Measurements from ENCODE around the gene JARID2. TPM values are rescaled to one million over a fixed set of nuclear protein-coding genes. Genes with fewer than 3 reads are reported as not detected.

JARID2 gene
- total and polyA plus RNA-seq, 2 of the 4 experiments (the other 2 are of a cell fraction) = 9.6 to 12.9 TPM

GRCh38 chr6:15308435-15309213, 62.8 kb downstream of the JARID2 start:
- H2BK120ac ChIP-seq (ENCODE audit: low read depth, low read length) = no peak overlapping the region
- H3K36me3 ChIP-seq (ENCODE audit: control insufficient read depth, insufficient read depth, low read length) = no peaks in the 10 kb centered on the region
- WGBS, 2 experiments (ENCODE audit: extremely low coverage in 2 of 2, insufficient read length in 1 of 2) = 71% methylated on average over 1 of the region's 5 CpGs; no CpG with 5 or more reads in 1 of the 2 experiments
- H3K4me3 ChIP-seq (ENCODE audit: insufficient read depth, low read depth, low read length) = no peak overlapping the region
- H3K4me2 ChIP-seq (ENCODE audit: low read depth, low read length) = peak overlapping the region; percentile 26; the same call in 1 of the 2 replicates
- H4K5ac ChIP-seq (ENCODE audit: low read depth, low read length) = no peak overlapping the region
- H2BK20ac ChIP-seq (ENCODE audit: low read depth, low read length) = no peak overlapping the region
- peaks cover 13 to 85% of the 10 kb centered on the region in 2 experiments for H3K79me1 ChIP-seq (ENCODE audit: low read depth in 1 of 2, low read length in 2 of 2)
- H3K14ac ChIP-seq (replicated peaks; ENCODE audit: low read depth, low read length) = no peak overlapping the region
- intact Hi-C loops (cut with micrococcal nuclease) (no loop called here), dilution Hi-C loops (cut with HindIII; ENCODE audit: low sequenced_read_pairs, unreplicated experiment) (no loop called here), in situ Hi-C loops (cut with MboI; ENCODE audit: low sequenced_read_pairs) (no loop called here)
- no peak overlapping the region for H3K23ac ChIP-seq (ENCODE audit: low read depth, low read length)
- DNase-seq = peak; percentile 40
- no peak overlapping the region for H3K4ac ChIP-seq (ENCODE audit: low read depth, low read length)
- H3K27ac ChIP-seq (ENCODE audit: insufficient read depth, low read length) = no peak overlapping the region
- H3K4me1 ChIP-seq (ENCODE audit: control insufficient read depth, insufficient read depth, low read length) = peaks cover 27% of the 10 kb centered on the region
- H3K9me1 ChIP-seq (ENCODE audit: insufficient read depth, low read length) = peaks cover 21% of the 10 kb centered on the region
- no peak overlapping the region for H2AK9ac ChIP-seq (replicated peaks; ENCODE audit: low read depth, low read length, poor library complexity)
- TF ChIP-seq NFE2L2 (IDR thresholded peaks at IDR 0.05; ENCODE audit: low read depth, low read length) (no peak), RAD21 (IDR thresholded peaks at IDR 0.05; ENCODE audit: low read length) (no peak), SMC3 (IDR thresholded peaks at IDR 0.05; ENCODE audit: low read depth, low read length) (no peak), FOS (IDR thresholded peaks at IDR 0.05; ENCODE audit: low read depth, low read length) (no peak), POLR2A (IDR thresholded peaks at IDR 0.05; ENCODE audit: low read depth, low read length) (no peak), MAFK (IDR thresholded peaks at IDR 0.05; ENCODE audit: low read depth, low read length) (no peak), RFX5 (IDR thresholded peaks at IDR 0.05; ENCODE audit: low read depth, low read length) (no peak), MAZ (IDR thresholded peaks at IDR 0.05; ENCODE audit: borderline replicate concordance, low read depth, low read length) (no peak), CHD1 (IDR thresholded peaks at IDR 0.05; ENCODE audit: low read depth, low read length) (no peak), USF2 (IDR thresholded peaks at IDR 0.05; ENCODE audit: low read depth, low read length) (no peak), RCOR1 (IDR thresholded peaks at IDR 0.05; ENCODE audit: insufficient replicate concordance, low read length) (no peak), MXI1 (IDR thresholded peaks at IDR 0.05; ENCODE audit: borderline replicate concordance, low read depth, low read length) (no peak), CEBPB (IDR thresholded peaks at IDR 0.05; ENCODE audit: low read depth, low read length) (no peak), BHLHE40 (IDR thresholded peaks at IDR 0.05; ENCODE audit: low read depth, low read length) (no peak)
- TF ChIP-seq, protein P1, sequence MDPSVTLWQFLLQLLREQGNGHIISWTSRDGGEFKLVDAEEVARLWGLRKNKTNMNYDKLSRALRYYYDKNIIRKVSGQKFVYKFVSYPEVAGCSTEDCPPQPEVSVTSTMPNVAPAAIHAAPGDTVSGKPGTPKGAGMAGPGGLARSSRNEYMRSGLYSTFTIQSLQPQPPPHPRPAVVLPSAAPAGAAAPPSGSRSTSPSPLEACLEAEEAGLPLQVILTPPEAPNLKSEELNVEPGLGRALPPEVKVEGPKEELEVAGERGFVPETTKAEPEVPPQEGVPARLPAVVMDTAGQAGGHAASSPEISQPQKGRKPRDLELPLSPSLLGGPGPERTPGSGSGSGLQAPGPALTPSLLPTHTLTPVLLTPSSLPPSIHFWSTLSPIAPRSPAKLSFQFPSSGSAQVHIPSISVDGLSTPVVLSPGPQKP (IDR thresholded peaks at IDR 0.05; ENCODE audit: borderline replicate concordance, low read depth, low read length) = no peak
- TF ChIP-seq, protein P2, sequence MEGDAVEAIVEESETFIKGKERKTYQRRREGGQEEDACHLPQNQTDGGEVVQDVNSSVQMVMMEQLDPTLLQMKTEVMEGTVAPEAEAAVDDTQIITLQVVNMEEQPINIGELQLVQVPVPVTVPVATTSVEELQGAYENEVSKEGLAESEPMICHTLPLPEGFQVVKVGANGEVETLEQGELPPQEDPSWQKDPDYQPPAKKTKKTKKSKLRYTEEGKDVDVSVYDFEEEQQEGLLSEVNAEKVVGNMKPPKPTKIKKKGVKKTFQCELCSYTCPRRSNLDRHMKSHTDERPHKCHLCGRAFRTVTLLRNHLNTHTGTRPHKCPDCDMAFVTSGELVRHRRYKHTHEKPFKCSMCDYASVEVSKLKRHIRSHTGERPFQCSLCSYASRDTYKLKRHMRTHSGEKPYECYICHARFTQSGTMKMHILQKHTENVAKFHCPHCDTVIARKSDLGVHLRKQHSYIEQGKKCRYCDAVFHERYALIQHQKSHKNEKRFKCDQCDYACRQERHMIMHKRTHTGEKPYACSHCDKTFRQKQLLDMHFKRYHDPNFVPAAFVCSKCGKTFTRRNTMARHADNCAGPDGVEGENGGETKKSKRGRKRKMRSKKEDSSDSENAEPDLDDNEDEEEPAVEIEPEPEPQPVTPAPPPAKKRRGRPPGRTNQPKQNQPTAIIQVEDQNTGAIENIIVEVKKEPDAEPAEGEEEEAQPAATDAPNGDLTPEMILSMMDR (conservative IDR thresholded peaks at IDR 0.05; ENCODE audit: low read depth, low read length) = no peak
- no peak overlapping the region for H3K18ac ChIP-seq (ENCODE audit: low read depth, low read length)
- ChIA-PET POLR2A (ENCODE audit: unreplicated experiment) (no interaction called here), CTCF (no interaction called here)
- no peak overlapping the region for H3K56ac ChIP-seq (ENCODE audit: extremely low read depth, insufficient read depth, low read length)
- H2AFZ ChIP-seq (replicated peaks; ENCODE audit: low read length, poor library complexity) = no peak overlapping the region
- H4K20me1 ChIP-seq (ENCODE audit: insufficient read depth, low read length) = peaks cover 78% of the 10 kb centered on the region
- BruUV-seq (replicated peaks) = no TSS peak
- H4K8ac ChIP-seq (ENCODE audit: low read depth in 2 of 2, low read length in 2 of 2) = no peak overlapping the region
- H3K27me3 ChIP-seq (ENCODE audit: control insufficient read depth, insufficient read depth, low read length) = no peaks in the 10 kb centered on the region
- no peak overlapping the region for H3K9ac ChIP-seq (ENCODE audit: low read depth, low read length)
- H2AK5ac ChIP-seq (ENCODE audit: low read depth, low read length) = no peak overlapping the region
- no peak for ATAC-seq (ENCODE audit: low read depth)
- no peak overlapping the region for H2BK5ac ChIP-seq (ENCODE audit: low read depth, low read length, poor library complexity, severe bottlenecking)
- no peak overlapping the region for H4K91ac ChIP-seq (ENCODE audit: insufficient read depth, low read depth, low read length)
- no peak overlapping the region for H2BK15ac ChIP-seq (ENCODE audit: low read depth, low read length)
- no peaks in the 10 kb centered on the region for H3K9me3 ChIP-seq (ENCODE audit: control insufficient read depth, insufficient read depth, low read length)
